HL-60/S4 treated with phorbol 12-myristate 13-acetate at 8.2 ng/mL for 4 days and 3 days (cell line): ENCODE data around the gene NR1D1.
"Not testable (repeated sequence)": the region's sequence is repeated elsewhere in the genome, so short reads cannot be mapped to it uniquely, and the experiment has no call there.

Experiments used
- in situ Hi-C: fragments of 300-500 bp; cut with MboI; formaldehyde crosslinking; loops from 2 replicates; pipeline ENCODE4 v1.15.0; 2022; ENCODE audit warnings: low sequenced_read_pairs

Gene NR1D1

GRCh38 chr17:40100419-40100668 lies at the start of gene NR1D1:
TSS of gene NR1D1 (minus strand) at chr17:40100589. CDS start at chr17:40100094, 495 bp downstream.
- in situ Hi-C loops, result no loop called here

GRCh38 chr17:40148527-40148926 lies 48.1 kb upstream of the NR1D1 start:
- in situ Hi-C loops, result no loop called here

DNA sequence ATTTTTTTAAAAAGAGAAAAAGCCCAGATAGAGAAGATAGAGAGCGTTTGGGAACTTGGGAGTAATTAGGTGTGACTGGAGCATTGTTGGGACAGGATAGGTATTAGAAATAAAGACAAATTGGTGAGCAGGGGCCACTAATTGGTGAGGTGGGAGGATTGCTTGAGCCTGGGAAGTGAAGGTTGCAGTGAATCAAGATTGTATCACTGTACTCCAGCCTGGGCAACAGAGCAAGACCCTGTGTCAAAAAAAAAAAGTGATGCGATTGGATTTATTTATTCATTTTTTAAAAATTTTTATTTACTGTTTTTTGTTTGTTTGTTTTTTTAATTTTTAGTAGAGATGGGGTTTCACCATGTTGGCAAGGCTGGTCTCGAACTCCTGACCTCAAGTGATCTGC lies 45.1 kb upstream of the NR1D1 start:
- in situ Hi-C loops, result no loop called here

- in situ Hi-C loops, result not testable (repeated sequence)
Measured at GRCh38 chr17:40143166-40143565, 42.8 kb upstream of the NR1D1 start.

- in situ Hi-C loops, result no loop called here
Measured at GRCh38 chr17:40139566-40140058, 39.2 kb upstream of the NR1D1 start.

- in situ Hi-C loops, result no loop called here
Measured at GRCh38 chr17:40135817-40136216, 35.4 kb upstream of the NR1D1 start.

DNA sequence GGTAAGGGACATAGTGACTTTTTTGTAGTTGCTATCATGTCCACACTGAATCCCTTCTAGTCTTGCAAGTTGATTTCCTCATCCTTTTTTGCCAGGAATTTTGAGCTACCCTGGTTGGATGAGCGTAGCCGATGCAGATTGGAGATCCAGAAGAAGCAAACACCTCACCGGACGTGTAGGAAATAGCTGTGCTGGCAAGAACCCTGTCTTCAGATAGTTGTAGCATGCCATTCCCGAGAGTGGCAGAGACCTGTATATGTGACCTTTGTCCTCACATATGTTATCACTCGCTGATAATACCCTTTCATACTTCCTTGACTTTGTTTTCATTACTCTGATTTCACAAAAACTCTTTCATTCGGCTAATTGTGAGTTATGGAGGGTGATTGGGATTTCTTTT lies 33.8 kb upstream of the NR1D1 start:
- in situ Hi-C loops, result no loop called here

- in situ Hi-C loops, result no loop called here
Measured at GRCh38 chr17:40130352-40131042, 30.1 kb upstream of the NR1D1 start.

DNA sequence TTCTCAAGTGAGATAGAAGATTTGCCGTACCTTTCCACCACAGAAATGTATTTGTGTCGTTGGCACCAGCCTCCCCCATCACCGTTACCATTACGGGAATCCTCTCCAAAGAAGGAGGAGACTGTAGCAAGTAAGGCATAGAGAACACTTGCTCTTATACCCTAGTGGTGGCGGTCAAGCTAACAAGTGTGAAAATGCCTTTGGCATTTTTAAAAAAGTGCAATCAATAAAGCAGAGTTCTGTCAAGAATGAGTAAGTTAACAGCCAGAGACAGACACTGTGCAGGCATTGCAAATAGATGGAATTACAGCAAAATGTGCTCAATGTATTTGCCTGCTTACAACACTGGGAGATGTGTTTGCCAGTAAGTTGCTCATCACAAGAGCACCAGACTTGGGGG lies 29.1 kb upstream of the NR1D1 start:
- in situ Hi-C loops, result no loop called here

DNA sequence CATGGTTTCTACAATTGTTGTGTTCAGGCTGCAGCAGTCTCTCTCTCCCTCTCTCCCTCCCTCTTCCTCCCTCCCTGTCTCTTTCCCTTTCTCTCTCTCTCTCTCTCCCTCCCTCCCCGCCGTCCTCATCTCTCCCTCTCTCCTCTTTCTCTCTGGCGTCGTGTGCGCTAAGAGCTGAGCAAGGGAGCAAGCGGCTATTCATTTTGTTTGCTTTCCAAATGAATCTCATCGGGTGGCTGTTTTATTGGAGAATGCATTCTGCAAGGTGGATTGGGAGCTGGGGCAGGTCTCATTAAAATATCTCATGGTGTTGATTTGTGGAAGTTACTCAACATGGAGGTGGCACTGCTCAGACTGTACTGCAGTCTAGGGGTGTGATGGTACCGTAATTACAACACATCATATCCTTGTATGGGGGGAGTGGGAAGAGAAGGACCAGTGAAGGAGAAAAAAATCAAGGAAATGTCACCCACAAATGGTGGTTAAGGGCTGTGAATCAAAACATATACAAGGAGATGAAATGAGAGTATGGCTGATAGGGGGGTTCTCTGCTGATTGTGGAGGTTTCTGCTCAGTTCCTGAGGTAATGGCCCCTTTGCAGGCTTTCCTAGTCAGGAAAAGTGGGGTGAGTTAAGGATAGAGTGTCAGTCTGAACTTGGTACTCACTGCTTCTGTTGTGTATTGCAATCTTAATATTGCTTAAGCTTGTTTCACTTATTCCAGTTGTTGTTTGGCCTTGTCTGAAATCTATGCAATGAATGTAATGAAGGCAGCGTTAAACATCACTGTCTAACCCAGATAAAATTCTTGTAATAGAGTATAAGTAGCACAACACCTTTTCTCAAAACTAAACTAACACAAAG lies 24.1 kb upstream of the NR1D1 start:
- in situ Hi-C loops, result no loop called here

DNA sequence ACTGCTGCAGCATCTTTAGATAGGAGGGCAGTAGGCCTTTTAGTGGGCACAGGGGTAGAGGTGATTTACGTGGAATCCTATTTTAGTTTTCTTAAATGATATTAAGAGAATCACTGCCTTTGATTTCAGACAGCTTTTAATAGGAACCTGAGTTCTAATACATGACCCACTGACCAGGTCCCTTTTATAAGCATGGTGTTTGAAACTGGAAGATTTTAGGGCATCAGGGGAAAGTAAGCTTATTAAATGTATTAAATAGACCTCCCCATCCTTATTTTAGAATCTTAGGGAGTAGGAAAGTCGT lies 23.4 kb upstream of the NR1D1 start:
- in situ Hi-C loops, result no loop called here

DNA sequence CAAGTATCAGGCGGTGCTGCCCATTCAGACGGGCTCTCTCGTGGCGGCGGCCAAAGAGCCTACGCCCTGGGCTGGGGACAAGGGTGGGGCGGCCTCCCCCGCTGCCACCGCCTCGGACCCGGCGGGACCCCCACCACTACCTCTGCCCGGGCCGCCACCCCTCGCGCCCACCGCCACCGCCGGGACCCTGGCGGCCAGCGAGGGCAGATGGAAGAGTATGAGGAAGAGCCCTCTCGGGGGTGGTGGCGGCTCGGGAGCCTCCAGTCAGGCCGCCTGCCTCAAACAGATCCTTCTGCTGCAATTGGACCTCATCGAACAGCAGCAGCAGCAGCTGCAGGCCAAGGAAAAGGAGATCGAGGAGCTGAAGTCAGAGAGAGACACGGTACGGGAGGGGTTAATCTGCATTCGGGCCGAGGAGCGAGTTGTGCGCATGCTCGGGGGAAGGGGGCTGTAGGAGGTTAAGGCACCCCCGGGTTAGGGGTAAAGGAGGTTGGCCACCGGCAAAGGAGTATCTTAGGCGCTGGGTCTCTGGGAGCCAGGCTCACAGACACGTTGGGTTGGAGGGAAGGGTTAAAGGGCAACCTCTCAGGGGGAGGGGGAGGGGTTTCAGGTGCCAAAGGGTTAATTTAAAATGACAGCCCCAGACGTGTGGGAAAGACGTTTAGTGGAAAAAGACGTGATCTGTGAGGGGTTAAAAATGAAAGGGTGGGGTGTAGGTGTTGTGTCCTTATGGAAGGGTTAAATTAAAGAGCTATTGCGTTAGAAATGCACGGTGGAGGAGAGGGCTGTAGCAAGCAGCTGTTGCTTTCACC lies 22.8 kb upstream of the NR1D1 start:
- in situ Hi-C loops, result no loop called here

GRCh38 chr17:40122136-40122998 lies 22.0 kb upstream of the NR1D1 start:
- in situ Hi-C loops, result no loop called here

DNA sequence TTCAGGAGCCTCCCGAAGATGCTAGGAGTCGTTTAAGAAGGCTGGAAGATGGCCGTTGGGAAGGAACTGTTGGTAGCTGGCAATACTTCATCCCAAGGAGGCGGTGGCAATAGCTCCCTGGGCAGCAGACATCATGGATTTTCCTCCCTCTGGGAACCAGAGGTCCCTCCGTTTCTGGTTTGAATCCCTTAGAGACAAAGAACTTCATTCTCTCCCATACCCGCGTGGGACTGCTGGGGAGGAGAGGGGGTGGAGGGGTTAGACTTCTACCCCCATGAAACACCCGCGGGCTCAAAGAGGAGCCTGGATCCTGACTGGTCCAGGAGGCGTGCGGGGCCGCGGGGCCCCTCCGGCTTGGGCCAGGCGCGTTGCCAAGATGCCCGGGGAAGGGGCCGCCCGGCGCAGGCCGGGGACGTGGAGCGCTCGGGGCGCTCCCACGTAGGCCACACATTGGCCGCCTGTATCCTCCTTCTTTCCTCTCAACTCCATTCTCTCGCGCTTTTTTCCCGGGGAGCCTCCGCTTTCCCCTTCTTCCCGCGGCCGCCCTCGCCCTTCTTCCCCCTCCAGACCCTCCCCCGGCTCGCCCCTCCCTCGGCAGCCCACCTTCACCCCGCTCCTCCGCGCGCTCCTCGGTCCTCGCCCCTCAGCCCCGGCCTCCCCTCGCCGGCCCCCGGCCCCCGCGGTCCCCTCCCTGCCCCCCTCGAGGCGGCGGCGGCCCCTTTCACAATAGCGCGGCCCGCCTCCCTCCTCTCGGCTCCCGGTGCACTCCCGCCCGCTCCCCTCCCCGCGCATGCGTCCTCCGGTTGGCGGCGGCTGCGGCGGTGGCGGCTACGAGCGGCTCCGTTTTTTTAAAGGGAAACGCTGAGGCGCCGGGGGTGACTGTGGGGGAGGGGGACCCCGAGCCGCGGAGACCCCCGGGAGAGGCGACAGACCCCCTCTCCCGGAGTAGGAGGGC lies 21.1 kb upstream of the NR1D1 start, which contains the start of gene MSL1:
MSL1 (plus strand) TSS at position 791 of the 955 bp plus-strand sequence. CDS start 642 bp downstream, outside the sequence.
- in situ Hi-C loops, result no loop called here

GRCh38 chr17:40115101-40115436 lies 14.7 kb upstream of the NR1D1 start:
- in situ Hi-C loops, result no loop called here

DNA sequence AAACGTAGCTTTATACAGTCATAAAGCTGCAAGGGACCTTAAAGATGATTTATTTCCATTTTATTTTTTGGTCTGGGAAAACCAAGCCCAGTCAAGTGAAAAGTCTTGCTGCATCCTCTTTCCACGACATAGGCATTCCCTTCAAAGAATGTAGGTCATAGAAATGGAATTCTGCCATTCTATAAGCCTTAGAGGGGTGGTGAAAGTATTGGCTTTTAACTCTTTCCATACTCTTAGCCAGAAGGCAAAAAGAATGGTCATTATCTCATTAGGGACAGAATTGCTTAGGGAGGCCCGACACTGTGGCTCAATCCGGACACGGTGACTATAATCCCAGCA lies 13.5 kb upstream of the NR1D1 start:
- in situ Hi-C loops, result no loop called here

DNA sequence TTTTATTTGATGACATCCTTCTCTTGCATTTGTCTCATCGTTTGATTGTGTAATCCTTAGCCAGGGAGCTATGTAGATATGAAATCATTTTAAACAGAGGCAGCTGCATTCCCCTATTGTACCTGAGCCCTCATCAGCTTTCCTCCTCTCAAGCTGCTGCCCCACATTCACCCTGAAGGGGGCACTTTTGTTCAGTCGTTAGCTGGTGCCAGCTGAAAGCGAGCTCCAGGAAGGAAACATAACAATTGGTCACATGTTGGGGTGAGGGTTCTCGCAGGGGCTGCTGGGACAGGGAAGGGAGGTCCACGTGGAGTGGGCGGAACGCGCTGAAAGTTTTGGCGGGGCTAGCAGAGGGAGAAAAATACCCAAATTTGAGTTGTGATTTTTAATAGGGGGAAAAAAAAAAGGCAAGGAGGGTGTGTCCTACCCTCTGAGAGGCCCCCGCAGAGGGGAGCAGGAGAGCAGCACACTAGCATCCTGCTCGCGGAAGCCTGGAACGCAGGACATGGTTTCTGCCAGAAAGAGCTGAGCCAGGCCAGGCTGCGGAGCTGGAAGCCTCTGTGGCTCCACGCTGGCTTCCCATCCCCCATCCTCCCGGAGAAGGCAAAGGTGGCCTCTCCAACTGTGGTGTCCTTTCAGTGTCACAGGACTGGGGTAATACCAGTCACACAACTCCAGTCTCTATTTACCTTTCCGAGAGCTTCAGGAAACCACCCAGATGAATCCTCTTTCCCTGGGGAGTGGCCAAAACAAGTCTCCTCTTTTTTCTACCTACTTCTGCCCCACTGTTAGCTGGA lies 12.9 kb upstream of the NR1D1 start:
- in situ Hi-C loops, result no loop called here

DNA sequence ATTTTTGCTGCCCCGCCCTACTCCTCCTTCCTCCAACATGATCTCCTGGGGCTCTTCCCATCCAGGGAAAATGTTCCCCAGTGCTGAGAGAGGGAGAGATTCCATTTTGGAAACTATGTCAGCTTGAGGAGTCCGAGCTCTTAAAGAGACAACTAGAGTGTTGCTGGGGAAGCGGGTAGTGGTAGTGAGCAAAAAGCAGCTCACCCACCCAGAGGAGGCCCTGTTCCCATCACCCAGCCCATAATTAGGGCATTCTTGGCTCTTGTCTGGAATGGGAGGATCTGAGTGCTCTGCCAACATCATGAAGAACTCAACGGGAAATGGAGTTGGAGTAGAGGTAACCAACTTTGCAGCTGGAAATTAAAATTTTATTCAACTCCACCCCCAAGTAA lies 12.3 kb upstream of the NR1D1 start:
- in situ Hi-C loops, result no loop called here

- in situ Hi-C loops, result no loop called here
Measured at GRCh38 chr17:40112191-40112711, 11.9 kb upstream of the NR1D1 start.
